B cell (primary cell): ENCODE measurements around the gene HEXD.

Source experiments
- EZH2 ChIP-seq: IDR thresholded peaks from 2 replicates; pipeline ENCODE4 v1.6.1; 2012; ENCODE audit warnings: borderline replicate concordance, low read depth, mild to moderate bottlenecking, moderate library complexity, low read length; ENCODE audit not compliant: insufficient read depth, poor library complexity, severe bottlenecking
- TF ChIP-seq, protein P1 (sequence below): fragments of 200-600 bp; IDR thresholded peaks from one replicate; pipeline ENCODE4 v1.8.0; 2022; ENCODE audit warnings: antibody characterized with exemption, mild to moderate bottlenecking

DNA sequence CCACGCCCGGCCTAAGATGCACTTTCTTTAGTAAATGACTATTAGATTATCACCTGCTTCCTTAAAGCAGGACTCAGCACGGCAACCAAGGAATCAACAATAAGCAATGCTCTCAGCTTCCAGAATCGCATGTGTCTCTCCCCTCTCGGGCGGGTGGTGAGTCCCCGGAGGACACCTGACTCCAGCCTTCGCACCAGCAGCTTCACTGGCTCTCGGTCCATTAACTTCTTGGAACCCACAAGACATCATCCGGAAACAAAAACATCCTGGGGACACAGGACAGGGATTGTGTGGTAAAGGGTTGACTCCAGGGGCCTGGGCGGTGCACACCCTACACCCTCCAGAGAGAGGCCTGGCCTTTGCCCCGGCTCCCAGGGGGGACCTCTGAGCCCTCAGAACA, 23.9 kb upstream of the HEXD start:
- TF ChIP-seq, protein P1, sequence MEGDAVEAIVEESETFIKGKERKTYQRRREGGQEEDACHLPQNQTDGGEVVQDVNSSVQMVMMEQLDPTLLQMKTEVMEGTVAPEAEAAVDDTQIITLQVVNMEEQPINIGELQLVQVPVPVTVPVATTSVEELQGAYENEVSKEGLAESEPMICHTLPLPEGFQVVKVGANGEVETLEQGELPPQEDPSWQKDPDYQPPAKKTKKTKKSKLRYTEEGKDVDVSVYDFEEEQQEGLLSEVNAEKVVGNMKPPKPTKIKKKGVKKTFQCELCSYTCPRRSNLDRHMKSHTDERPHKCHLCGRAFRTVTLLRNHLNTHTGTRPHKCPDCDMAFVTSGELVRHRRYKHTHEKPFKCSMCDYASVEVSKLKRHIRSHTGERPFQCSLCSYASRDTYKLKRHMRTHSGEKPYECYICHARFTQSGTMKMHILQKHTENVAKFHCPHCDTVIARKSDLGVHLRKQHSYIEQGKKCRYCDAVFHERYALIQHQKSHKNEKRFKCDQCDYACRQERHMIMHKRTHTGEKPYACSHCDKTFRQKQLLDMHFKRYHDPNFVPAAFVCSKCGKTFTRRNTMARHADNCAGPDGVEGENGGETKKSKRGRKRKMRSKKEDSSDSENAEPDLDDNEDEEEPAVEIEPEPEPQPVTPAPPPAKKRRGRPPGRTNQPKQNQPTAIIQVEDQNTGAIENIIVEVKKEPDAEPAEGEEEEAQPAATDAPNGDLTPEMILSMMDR: no peak
- no peak for TF ChIP-seq EZH2
